Retina (tissue), 1 donor: ENCODE results near the gene MXD3.

Experiments used
- DNase-seq: peaks from one replicate; pipeline ENCODE4 v3.0.0-alpha.2; 2016

MXD3 gene

DNA sequence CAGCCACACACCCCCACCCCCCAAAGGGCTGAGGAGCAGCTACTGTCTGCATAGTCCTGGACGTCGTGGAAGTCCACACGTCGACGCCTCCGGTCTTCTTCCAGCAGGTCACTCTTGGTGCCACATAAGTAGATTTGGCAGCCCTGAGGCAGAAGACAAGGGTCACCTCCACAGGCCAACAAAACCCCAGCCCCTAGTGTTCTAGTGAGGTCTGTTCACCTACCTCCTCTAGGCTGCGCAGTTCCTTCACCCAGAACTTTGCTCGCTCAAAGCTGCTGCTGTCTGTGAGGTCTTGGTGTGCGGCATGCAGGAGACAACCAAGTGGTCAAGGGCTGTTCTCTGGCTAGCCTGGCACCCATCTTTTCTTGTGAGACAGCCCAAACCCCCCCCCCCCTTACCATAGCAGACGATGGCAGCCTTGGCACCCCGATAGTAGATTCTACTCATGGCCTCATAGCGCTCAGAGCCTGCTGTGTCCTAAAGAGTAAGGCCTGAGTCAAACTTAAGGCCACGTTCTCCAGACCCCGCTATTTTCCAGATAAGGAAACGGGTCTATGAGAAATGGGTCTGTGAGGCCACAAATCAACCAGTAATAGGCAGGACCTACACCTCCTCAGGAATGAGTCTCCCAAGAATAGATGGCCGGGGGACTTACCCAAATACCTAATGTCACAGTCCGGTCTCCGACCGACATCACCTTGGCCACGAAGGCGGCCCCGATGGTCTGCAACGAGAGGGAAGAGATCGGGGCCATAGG is 9.2 kb downstream of the MXD3 start:
- DNase-seq: no peak

DNA sequence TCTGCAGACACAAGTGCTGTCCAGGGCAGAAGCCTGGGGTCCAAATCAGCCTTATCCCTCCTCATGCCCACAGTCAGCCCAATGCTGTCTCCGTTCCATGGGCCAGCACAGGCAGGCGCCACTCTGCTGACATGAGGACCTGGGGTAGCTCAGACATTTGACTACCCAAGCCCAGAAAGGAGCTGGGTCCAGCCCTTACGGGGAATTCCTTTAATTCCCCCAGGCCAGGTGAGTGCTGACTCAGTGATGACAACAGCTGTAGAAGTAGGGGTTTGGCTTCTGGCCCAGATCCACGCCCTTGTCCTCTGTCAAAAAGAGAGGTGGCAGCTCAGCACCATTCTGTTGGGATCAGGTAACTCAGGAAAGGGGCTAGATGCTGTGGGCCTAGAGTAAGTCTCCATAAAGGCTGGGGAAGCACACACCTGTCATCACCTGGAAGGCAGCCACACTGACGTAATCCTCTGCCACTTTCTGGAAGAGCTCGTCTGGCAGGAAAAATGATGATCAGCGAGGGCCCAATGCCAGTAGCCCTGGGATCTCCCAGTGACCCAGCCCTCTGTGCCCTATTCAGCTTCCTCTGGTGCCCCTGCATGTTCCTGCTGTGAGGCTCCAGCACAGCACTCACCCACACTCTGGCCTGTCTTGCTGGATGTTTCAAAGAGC is 10.1 kb downstream of the MXD3 start:
- no peak for DNase-seq

DNA sequence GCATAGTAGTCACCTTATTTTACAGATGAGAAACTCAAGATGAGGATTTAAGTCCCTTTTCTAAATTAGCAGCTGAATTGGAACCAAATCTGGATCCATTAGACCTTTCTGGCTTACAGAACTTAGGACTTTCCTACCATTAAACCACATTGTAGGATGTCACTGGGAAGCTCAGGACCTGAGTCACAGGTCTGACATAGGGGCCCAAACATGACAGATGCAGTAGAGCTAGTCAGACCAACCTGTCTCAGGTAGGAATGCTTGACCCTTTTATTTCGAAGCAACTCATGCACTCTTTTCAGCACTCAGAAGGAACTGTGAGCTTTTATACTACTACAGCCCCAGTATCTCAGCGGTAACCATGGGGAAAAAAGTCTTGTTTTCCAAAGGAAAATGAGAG is 10.7 kb downstream of the MXD3 start:
- no peak for DNase-seq

DNA sequence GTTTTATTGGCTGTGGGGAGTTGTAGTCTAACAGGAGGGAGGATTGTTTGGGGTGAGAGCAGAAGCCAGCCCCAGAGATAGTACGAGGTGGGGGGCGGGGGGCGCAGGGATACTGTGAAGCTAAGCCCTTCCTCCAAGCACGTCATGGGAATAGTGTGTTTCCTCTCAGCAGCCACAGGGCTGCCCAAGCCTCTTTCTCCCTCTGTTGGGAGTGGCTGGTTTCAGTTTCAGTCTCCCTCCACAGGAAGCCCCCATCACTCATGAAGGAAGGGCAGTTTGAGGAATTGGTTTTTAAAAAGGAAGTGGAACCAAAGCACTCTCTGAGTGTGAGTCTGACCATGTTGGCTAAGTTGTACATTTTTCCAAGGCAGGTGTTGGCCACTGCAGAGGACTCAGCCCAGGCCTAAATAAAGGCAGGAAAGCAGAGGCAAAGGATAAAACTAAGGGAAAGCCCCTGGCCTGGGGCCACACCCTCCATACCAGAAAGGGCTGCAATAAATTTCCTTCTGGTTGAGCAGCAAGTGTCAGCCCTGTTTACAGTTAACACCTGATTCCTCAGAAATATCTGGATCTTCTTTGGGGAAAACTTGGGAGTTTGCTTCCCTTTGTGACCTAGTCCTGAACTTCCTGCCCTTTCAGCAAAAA is 11.3 kb downstream of the MXD3 start:
- DNase-seq: no peak

DNA sequence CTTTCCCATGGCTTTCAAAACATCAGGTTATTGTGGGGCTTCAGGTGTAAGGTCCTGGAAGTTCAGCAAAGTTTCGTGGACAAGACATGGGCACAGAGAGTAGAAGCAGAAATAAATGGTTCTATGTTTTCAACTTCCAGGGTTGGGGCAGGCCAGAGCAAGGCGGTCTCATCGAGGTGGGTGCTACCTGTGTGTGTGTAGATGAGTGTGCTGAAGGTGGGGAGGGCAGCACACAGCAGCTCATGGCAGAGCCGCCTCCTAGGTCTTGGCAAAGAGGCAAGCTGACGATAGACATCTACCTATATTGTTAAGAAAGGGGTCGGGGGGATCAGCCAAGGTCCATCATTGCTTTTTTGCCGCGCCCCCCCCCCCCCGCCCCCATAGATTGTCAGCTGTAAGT is 12.0 kb downstream of the MXD3 start:
- no peak for DNase-seq

DNA sequence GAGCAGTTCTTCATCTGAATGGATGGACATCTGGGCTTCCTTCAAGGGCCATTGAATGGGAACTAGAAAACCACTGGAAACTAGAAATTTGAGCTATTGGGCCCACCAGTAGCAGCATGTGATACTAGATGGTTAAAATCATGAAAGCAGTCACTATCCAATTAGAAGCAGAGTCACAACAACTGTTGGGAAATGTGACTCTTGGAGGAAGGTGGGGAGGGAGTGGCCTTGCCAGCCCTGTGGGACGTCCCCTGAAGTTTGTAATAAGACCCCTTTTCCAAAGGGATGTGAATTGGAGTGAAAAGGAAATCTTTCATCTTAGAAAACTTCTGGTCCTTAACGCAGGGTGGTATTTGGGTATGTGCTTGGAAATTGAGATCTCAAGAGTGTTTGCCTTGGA is 13.8 kb downstream of the MXD3 start:
- no peak for DNase-seq

DNA sequence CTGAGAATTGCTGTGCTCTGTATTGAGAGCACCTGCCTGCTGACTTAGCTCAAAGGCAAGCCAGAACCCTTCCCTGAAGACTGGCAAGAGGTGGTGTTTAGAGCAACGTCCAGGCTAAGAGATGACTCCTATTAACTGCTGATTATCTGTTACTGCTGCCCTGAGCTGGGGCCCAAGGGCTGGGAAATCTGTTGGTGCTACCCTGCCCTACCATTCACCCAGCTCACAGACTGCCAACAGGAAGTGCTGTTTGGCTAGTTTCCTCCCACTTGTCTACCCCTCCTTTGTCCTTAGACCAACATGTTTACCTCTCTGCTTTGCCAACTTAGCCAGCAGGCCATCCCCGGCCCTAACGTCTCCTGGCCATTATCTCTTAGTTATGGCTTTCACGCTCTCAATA is 15.1 kb downstream of the MXD3 start:
- no peak for DNase-seq

DNA sequence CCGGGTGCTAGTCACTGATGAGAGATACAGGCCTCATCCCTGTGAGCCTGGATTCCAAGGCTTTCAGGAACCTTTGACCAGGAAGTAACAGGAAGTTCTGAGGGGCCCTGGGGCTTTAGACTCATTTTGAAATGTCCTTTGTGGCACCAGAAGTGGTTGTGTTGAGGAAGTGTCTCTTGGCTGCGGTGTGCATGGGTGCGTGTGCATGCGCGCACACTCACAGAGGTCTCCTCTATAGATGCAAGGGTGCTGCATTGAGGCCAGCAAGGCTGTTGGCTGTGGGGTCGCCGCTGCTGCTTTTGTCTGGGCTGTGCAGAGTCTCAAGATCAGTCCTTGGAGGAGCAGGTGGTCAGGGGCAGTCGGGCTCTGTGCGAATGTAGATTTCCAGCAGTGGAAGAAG is 15.8 kb downstream of the MXD3 start:
- DNase-seq: no peak

DNA sequence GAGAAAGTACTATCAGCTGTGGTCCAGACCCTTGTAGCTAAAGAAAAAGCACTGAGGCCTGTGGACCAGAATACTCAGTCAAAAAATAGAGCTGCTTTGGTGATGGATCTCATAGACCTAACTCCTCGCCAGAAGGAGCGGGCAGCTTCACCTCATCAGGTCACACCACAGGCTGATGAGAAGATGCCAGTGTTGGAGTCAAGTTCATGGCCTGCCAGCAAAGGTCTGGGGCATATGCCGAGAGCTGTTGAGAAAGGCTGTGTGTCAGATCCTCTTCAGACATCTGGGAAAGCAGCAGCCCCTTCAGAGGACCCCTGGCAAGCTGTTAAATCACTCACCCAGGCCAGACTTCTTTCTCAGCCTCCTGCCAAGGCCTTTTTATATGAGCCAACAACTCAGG is 17.1 kb downstream of the MXD3 start:
- no peak for DNase-seq

DNA sequence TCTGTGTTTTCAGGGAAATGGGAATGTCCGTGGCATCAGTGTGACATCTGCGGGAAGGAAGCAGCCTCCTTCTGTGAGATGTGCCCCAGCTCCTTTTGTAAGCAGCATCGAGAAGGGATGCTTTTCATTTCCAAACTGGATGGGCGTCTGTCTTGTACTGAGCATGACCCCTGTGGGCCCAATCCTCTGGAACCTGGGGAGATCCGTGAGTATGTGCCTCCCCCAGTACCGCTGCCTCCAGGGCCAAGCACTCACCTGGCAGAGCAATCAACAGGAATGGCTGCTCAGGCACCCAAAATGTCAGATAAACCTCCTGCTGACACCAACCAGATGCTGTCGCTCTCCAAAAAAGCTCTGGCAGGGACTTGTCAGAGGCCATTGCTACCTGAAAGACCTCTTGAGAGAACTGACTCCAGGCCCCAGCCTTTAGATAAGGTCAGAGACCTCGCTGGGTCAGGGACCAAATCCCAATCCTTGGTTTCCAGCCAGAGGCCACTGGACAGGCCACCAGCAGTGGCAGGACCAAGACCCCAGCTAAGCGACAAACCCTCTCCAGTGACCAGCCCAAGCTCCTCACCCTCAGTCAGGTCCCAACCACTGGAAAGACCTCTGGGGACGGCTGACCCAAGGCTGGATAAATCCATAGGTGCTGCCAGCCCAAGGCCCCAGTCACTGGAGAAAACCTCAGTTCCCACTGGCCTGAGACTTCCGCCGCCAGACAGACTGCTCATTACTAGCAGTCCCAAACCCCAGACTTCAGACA is 17.7 kb downstream of the MXD3 start:
- DNase-seq: no peak

DNA sequence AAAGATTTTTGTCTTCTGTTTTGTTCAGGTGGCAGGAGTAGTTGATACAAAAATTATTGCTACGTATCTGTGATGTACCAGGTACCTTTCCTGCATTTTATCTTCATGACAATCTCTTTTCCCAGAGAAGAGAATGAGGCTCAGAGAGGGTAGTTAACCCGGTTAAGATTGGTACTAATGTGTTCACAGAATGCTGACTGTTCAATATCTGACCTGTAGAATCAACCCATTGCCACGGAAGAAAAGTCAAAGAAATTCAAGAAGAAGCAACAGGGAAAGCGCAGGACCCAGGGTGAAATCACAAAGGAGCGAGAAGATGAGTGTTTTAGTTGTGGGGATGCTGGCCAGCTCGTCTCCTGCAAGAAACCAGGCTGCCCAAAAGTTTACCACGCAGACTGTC is 20.0 kb downstream of the MXD3 start:
- DNase-seq: no peak

DNA sequence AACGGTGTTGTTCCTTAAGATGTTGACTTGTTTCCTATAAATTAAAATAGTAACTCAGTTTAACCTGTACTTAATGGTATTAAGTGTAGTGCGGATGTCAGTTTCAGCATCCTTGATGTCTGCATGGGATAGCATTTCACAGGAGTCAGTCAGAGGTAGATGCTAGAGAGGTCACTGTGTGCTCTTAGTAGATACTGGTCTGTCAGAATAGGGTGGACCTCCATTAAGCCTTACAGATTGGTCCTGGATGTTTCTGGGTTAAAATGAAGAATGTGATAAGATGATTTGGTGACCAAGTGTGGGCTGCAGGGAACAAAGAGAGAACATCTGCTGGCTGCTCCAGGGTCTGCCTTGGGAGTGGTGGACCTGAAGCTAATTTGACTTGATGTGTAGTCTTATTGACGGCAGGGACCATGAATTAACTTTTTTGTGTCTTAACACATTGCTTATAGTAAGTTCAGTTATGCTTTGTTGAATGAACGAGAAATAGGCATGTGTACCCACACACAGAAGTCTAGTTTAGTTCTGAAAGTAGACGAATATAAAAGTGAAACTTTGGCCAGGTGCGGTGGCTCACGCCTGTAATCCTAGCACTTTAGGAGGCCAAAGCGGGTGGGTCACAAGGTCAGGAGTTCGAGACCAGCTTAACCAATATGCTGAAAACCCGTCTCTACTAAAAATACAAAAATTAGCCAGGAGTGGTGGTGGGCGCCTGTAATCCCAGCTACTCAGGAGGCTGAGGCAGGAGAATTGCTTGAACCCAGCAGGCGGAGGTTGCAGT is 20.7 kb downstream of the MXD3 start:
- DNase-seq: no peak

DNA sequence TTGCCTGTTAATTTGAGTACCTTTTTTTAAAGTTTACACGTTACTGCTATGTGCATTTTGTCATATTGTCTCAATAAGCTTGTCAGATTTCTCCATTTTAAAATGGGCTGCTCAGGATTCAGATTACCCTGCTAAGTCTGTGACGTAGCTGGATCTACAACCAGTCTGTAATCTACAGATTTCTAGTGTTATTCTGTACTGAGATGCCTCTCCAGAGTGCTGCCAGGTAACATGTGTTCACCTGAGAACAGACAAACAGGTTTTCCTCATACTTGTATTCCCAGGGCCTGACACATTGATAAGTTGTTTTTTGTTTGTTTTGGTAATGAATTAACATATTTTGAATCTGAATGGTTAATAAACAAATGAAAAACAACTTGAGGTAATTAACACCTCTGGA is 23.5 kb downstream of the MXD3 start:
- DNase-seq: no peak

DNA sequence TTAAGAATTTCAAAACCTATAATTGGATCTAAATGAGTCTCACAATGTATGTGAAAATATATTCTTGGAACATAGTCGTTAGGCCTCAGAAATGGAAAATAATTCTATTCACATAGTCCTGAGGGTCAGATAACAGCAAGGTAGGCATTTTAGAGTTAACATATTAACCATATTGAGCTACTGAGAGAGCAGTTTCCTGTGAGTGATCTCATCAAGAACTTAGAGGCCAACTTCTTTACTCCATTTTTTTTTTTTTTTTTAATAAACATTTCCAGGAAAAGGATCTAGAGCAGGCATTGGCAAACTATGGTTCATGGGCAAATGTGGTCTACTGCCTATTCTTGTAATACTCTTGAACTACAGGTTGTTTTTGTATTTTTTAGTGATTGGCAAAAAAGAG is 34.8 kb downstream of the MXD3 start:
- no peak for DNase-seq

DNA sequence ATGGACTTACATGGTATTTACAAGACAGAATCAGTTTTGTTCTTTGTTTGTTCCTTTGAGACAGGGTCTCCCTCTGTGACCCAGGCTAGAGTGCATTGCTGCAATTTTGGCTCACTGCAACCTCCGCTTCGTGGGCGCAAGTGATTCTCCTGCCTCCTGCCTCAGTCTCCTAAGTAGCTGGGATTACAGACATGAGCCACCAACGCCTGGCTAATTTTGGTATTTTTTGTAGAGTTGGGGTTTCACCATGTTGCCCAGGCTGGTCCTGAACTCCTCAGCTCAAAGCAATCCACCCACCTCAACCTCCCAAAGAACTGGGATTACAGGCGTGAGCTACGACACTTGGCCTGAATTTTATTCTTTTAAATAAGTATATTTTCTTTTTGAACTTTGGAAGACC is 35.8 kb downstream of the MXD3 start:
- no peak for DNase-seq

DNA sequence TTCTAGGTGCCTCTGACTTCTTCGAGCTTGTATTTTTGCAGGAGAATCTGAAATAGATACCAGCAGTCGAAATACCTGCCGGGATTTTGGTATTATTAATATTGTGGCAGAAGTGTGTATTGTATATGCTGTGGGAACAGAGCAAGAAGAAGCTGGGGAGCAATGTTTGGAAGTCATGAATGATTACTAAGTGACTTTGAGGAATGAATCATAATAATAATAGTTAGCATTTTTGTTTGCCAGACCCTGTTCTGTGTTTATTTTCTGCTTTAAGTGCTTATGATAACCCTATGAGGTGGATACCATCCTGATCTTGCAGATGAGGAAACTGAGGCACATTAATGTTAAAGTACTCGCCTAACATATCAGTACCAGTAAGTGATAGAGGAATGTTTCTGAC is 40.6 kb downstream of the MXD3 start:
- DNase-seq: no peak

DNA sequence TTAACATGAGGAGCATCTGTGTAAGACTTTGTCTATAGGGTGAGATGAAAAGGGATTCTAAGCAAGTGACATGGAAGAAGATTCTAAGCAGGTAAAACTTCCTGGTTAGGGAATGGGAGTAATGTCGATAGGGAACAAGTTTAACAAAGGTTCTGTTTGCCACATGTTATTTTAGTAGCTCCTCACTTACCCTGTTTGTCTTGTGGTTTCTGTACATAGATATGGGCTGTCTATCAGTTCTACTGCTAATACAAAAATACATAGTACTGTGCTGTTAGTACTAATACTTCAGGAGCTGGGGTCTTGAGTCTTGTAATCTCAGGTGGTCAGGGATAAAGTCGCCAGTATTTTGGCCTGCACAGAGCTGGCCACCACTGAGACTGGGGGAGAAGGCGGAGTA is 41.0 kb downstream of the MXD3 start:
- no peak for DNase-seq

DNA sequence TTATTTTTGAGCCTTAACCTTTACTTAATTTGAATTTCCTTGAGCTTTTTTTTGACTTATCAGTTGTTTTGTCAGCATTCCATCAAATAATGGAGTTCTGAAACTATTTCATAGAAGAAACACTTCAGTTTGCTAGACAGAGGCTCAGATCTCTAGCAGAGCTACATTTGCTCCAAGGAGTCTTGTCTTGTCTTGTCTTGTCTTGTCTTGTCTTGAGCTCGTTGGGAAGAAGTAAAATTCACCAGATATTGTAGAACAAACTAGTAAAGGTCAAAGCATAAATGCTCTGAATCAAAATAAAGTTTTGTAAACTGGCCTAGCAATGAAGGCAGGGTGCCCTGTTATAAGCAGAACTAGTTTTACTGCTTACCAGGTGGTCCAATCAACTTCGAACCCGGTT is 41.7 kb downstream of the MXD3 start:
- DNase-seq: no peak

DNA sequence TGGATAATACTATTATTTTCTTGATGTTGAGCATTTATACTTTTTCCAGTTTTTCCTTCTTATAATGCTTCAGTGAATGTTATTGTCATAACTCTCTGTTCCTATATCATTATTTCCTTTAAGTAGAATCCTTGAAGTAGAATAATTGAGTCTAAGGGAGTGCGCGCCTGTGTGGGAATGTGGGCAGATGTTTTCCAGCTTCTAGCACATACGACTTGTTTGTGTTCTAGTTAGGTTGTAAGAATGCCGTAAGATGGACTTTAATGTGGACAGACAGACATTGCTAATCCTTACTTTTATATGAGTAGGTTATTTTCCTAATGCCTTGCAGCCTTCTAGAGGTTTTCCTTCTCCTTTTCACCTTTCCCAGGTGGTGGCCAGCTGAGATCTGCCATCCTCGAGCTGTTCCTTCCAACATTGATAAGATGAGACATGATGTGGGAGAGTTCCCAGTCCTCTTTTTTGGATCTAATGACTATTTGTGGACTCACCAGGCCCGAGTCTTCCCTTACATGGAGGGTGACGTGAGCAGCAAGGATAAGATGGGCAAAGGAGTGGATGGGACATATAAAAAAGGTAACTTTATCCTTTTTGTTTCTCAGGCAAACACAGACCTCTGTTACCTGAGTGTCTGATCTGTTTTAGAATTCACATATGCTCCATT is 42.3 kb downstream of the MXD3 start:
- no peak for DNase-seq

DNA sequence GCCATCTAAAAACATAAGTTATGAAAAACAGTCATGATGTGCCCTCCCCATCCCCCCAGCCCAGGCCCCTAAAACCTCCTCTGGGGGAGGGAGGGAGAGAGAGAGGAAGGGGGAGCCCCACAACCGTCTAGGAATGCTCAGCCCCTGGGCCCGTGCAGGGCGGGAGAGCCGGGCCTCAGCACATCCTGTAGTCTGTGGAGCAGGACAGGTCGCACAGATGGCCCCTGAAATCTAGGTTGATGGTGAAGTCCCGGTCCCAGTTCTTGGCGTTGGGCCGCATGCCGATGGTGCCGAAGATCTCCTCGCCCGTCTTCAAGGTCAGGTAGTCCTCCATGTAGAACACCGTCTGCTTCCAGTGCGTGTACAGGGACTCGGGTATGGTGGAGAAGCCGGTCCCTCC is 46.3 kb downstream of the MXD3 start:
- DNase-seq: no peak

DNA sequence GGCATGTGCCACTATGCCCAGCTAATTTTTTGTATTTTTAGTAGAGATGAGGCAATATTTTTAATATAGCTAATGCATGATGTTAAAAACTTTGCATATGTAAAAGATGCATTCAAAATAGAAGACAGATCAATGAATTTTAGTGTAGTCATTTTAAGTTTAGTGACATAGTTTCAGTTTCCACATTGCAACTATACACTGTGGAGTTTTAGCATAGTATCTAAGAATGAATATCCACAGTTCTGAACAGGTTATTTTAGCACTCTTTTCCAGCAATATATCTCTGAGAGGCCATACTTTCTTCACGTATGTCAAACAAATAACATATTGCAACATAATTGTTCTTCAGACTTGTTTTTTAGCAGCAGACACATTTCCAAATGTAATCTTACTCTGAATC is 47.5 kb downstream of the MXD3 start:
- DNase-seq: no peak

DNA sequence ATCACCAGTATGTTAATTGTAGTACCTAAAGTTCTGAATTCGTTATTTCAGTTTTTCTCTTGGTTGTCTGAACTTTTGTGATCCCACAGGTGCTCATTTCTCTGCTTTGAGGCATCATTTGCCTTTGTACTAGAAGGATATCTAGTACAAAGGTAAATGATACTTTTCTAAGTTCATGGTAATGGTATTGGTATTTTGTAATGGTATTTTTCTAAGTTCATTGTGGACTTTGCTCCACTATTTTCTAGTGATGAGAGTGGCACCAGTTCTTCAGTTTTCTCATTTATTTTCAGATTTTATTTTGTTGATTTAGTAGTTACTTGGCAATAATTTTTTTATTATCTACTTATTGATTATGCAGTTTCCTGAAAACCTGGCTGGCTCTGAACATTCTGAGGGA is 50.2 kb downstream of the MXD3 start:
- DNase-seq: no peak
